ENCODE data around the gene COL4A4. TPM values are rescaled to one million over a fixed set of nuclear protein-coding genes. Genes with fewer than 3 reads are reported as not detected.

COL4A4 gene
- total RNA-seq, 6 donors from 2014 or later: 22.0 to 31.2 (median 26.1) TPM

DNA sequence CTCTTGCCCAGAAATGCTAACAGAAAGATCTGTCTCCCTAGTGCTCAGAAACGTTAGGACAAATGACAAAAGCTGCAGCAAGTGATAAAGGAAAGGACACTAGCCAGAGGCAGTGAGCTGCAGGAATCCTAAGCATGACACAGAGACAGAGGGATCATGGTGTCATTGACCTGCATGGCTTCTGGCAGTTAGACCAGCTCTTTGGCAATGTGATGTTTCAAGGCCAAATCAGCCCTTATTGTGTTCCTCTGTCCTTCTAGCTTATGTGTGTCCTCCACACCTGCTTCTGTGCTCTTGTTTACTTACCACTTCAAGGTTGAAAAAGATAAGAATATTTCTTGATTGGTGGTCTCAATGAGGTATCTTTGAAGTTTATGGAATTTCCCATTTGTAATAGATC lies 207.3 kb downstream of the COL4A4 start:
- Histone ChIP-seq H3K36me3 (no peaks in the 10 kb centered on the region), H3K9me3 (no peaks in the 10 kb centered on the region), H3K27ac (no peak overlapping the region), H3K4me3 (no peak overlapping the region), H3K4me1 (no peaks in the 10 kb centered on the region), H3K27me3 (no peaks in the 10 kb centered on the region)
- no peak for TF ChIP-seq EP300 (IDR thresholded peaks at IDR 0.05)
- TF ChIP-seq POLR2AphosphoS5 (IDR thresholded peaks at IDR 0.05): no peak
- no peak for TF ChIP-seq CTCF (IDR thresholded peaks at IDR 0.05)
- TF ChIP-seq POLR2A (IDR thresholded peaks at IDR 0.05): no peak
- no peak for ATAC-seq (ENCODE audit: low FRiP score in 2 of 2)
- WGBS, 2 donors: 56 to 73% methylated on average over 1 of the region's 1 CpG
- no peak for DNase-seq

DNA sequence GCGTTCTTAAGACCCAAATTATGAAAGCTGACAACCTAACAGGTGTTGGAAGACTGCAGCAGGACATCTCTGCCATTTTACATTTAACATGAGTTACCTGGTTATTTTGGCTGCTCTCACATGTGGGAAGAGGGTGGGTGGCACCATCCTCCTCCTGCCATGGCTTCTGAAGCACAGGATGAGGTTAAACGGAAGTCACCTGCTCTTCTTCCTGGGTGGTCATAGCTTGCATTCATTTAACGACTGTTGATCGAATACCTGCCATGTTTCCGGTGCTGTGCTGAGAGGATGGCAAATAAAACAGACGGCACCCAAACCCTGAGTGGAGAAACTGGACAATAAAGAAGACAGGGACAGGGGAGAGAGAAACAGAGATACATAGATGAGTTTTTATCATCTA lies 210.2 kb downstream of the COL4A4 start:
- TF ChIP-seq CTCF (IDR thresholded peaks at IDR 0.05): no peak
- TF ChIP-seq POLR2A (IDR thresholded peaks at IDR 0.05): no peak
- TF ChIP-seq EP300 (IDR thresholded peaks at IDR 0.05): no peak
- TF ChIP-seq POLR2AphosphoS5 (IDR thresholded peaks at IDR 0.05): no peak
- Histone ChIP-seq H3K27ac (no peak overlapping the region), H3K4me3 (no peak overlapping the region), H3K4me1 (no peaks in the 10 kb centered on the region), H3K27me3 (no peaks in the 10 kb centered on the region), H3K9me3 (no peaks in the 10 kb centered on the region), H3K36me3 (no peaks in the 10 kb centered on the region)
- no peak for DNase-seq
- WGBS, 2 donors: 90 to 98% methylated on average over 6 of the region's 6 CpGs
- no peak for ATAC-seq (ENCODE audit: low FRiP score in 2 of 2)

GRCh38 chr2:226953206-226953605 lies 210.8 kb downstream of the COL4A4 start:
- Histone ChIP-seq H3K9me3 (no peaks in the 10 kb centered on the region), H3K4me1 (no peaks in the 10 kb centered on the region), H3K27ac (no peak overlapping the region), H3K27me3 (no peaks in the 10 kb centered on the region), H3K36me3 (no peaks in the 10 kb centered on the region), H3K4me3 (no peak overlapping the region)
- DNase-seq: no peak
- TF ChIP-seq CTCF (IDR thresholded peaks at IDR 0.05): no peak
- no peak for TF ChIP-seq EP300 (IDR thresholded peaks at IDR 0.05)
- TF ChIP-seq POLR2A (IDR thresholded peaks at IDR 0.05): no peak
- no peak for TF ChIP-seq POLR2AphosphoS5 (IDR thresholded peaks at IDR 0.05)
- WGBS, 2 donors: 83 to 88% methylated on average over 3 of the region's 3 CpGs
- ATAC-seq (ENCODE audit: low FRiP score in 2 of 2): no peak

Small RNAs within 50 kb of the gene (small RNA-seq; reads per million reads assigned to genes)
- gene RF00554: 0 reads per million in 4 donors

Other genes with a start within 250 kb of the COL4A4 start
- 100 to 1,000 TPM in 1 of 6 donors, 10 to 100 TPM in 5; 32.9 to 129 (median 60.6) TPM for gene COL4A3, start 419 bp upstream of the COL4A4 start, total RNA-seq
- gene MFF, start 161.0 kb upstream of the COL4A4 start, total RNA-seq: 100 to 1,000 TPM in 1 of 6 donors, 10 to 100 TPM in 5; 47.6 to 103 (median 74.5) TPM
- gene TM4SF20, start 215.1 kb upstream of the COL4A4 start, total RNA-seq: not detected
- gene SCYGR1, start 223.7 kb upstream of the COL4A4 start, total RNA-seq: not detected

All from upper lobe of left lung (tissue), 6 donors.